HG02763 (cell line): Measurements from ENCODE around the gene RUBCNL.

ENCODE experiments used
- ATAC-seq: cut with Tn5 transposase; IDR thresholded peaks from one replicate; pipeline ENCODE4 v1.9.1; 2021; ENCODE audit warnings: mild to moderate bottlenecking, moderate library complexity; ENCODE audit not compliant: unreplicated experiment

The RUBCNL gene

GRCh38 chr13:46341112-46341711, 45.8 kb downstream of the RUBCNL start:
- no peak for ATAC-seq

DNA sequence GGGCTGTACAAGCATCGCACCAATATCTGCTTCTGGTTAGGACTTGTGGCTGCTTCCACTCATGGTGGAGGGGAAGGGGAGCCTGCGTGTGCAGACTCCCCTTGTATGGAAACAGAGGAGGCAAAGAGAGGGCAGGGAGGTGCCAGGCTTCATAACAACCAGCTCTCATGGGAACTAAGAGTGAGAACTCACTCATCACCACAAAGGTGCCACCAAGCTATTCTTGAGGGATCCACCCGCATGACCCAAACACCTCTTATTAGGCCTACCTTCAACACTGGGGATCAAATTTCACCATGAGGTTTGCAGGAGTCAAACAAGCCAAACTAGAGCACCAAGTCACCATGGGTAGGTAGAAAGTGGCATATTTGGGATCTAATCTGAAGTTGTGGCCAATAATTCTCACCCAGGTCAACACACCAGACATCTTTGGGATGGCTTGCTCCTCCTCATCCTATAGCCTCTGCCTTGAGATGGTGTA, 46.4 kb downstream of the RUBCNL start:
- ATAC-seq = no peak

DNA sequence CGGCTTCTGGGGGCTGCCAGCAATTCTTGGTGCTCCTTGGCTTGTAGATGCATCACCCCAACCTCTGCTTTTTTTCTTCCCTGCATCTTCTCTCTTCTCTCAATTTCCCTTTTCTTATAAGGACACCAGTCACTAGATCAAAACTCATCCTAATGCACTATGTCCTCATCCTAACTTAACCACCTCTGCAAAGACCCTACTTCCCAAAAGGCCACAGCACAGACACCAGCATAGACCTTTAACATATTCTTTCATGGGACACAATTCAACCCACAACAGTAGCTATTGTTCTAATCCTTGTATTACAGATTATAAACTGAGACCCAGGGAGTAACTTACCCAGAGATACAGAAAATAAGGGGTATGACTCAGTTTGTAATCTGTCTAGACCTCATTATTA, 47.0 kb downstream of the RUBCNL start:
- ATAC-seq = no peak

- no peak for ATAC-seq
These were observed 47.9 kb downstream of the RUBCNL start for GRCh38 chr13:46339035-46339666.

- no peak for ATAC-seq
These were observed 49.4 kb downstream of the RUBCNL start for GRCh38 chr13:46337700-46338099.

GRCh38 chr13:46334035-46334822, 52.8 kb downstream of the RUBCNL start:
- no peak for ATAC-seq

DNA sequence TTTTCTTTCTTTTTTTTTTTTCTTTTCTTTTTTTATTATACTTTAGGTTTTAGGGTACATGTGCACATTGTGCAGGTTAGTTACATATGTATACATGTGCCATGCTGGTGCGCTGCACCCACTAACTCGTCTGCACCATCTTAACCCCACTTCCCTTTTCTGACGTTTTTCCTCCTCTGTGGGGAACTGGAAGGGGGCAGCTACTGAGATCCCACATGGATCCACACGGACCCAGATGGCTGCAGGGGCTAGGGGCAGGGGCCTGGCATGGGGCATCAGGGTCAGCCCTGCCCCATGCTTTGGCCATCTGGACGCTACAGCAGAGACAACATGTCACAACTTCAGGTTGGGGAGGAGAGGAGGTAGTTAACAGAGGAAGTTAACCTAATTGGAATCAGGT, 54.3 kb downstream of the RUBCNL start:
- ATAC-seq = no peak

DNA sequence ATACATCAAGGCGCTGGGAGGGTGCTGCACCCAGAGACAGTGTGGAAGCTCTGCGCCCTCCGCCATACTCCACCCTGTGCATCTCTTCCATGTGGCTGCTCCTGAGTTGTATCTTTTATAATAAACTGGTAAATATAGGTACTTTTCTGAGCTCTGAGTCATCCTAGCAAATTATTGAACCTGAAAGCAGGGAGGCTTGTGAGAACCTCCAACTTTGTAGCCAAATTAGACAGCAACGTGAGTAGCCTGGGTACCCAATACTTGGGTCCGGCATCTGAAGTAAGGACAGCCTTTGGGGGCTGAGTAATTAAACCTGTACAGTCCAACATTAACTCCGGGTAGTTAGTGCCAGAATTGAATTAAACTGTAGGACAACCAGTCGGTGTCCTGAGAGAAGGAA, 57.4 kb downstream of the RUBCNL start:
- ATAC-seq = no peak

DNA sequence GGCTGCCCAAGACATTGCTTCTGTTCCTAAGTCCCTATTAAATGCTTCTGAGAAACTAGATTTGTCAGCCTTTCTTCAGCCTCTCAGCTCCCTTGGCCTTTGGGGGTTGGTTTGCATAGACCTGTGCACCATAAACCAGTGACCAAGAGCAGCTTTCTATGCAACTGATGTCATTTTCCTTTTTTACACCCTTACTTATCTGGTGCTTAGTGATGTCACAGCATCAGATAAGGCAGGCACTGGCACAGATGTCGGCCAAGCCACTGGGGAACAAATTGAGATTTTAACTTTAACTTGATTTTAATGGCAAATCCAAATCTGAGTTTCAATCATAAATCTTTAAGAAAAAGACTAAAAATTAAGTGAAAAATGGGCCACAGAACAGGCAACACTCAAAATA, 59.8 kb downstream of the RUBCNL start:
- no peak for ATAC-seq

- ATAC-seq = no peak
These were observed 62.1 kb downstream of the RUBCNL start for GRCh38 chr13:46324976-46325375.

- ATAC-seq = no peak
These were observed 65.4 kb downstream of the RUBCNL start for GRCh38 chr13:46321494-46322225.

- no peak for ATAC-seq
These were observed 66.2 kb downstream of the RUBCNL start for GRCh38 chr13:46320821-46321220.

- ATAC-seq = no peak
These were observed 66.6 kb downstream of the RUBCNL start for GRCh38 chr13:46320406-46320805.

DNA sequence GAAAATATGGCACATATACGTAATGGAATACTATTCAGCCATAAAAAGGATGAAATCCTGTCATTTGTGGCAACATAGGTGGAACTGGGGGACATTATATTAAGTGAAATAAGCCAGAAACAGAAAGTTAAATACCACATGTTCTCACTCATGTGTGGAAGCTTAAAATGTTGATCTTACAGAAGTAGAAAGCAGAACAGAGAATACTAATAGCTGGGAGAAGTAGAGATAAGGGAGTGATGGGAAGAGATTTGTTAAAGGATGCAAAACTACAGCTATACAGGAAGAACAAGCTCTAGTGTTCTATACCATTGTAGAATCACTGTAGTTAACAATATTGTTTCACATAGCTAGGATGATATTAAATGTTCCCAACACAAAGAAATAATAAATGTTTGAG, 68.1 kb downstream of the RUBCNL start:
- no peak for ATAC-seq

GRCh38 chr13:46317120-46317519, 69.9 kb downstream of the RUBCNL start:
- ATAC-seq = no peak

- no peak for ATAC-seq
These were observed 71.5 kb downstream of the RUBCNL start for GRCh38 chr13:46315491-46316075.

GRCh38 chr13:46315036-46315435, 72.0 kb downstream of the RUBCNL start:
- no peak for ATAC-seq

- no peak for ATAC-seq
These were observed 72.5 kb downstream of the RUBCNL start for GRCh38 chr13:46314587-46314986.

- ATAC-seq = no peak
These were observed 73.4 kb downstream of the RUBCNL start for GRCh38 chr13:46313432-46314257.

- no peak for ATAC-seq
These were observed 74.0 kb downstream of the RUBCNL start for GRCh38 chr13:46313024-46313423.
